ENCODE measurements around the gene RAB11B. TPM values are rescaled to one million over a fixed set of nuclear protein-coding genes. Genes with fewer than 3 reads are reported as not detected.

The RAB11B gene
- total RNA-seq, 1 experiment from 2014 or later = 29.7 TPM

DNA sequence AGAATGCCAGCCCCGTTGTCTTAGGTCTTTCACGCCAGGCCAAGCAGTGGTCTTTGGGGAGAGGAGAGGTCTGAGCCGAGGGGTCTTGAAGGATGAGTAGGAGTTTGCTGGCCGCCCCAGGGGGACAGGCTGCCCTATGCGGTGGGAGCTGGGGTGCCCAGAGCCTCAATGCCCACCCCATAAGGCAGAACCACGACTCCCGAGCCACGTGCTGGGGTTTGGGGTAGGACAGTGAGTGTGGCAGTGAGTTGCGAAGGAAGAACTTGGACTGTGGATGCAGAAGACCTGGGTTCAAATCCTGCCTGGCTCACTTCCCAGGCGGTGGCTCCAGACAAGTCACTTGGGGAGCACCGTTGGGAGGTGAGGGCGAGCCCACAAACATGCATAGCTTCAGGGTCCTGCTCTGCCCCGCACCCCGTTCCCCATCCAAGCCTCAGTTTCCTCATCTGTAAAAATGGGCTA lies 5.5 kb downstream of the RAB11B start:
- Histone ChIP-seq H2AFZ (ENCODE audit: low read length) (no peak overlapping the region), H3K9ac (ENCODE audit: low read length) (no peak overlapping the region), H4K20me1 (ENCODE audit: low read length) (peaks cover 49% of the 10 kb centered on the region), H3K9me3 (ENCODE audit: low read length) (no peaks in the 10 kb centered on the region), H3K36me3 (ENCODE audit: low read depth, low read length) (peaks cover 5% of the 10 kb centered on the region; the same call in 1 of the 2 replicates), H3K4me3 (ENCODE audit: low read length) (no peak overlapping the region), H3K27me3 (ENCODE audit: low read length) (no peaks in the 10 kb centered on the region), H3K79me2 (ENCODE audit: low read length) (peaks cover 70% of the 10 kb centered on the region), H3K4me2 (ENCODE audit: low read length) (no peak overlapping the region), H3K4me1 (ENCODE audit: insufficient read depth, low read length) (peaks cover 14% of the 10 kb centered on the region), H3K9me2 (replicated peaks; ENCODE audit: low read length) (no peaks in the 10 kb centered on the region), H3F3A (ENCODE audit: low read length, unreplicated experiment) (no peaks in the 10 kb centered on the region), H3K27ac (ENCODE audit: low read length) (peak overlapping the region; percentile 23; the same call in 1 of the 2 replicates)
- DNase-seq (no peak), ATAC-seq (no peak)
- ChIA-PET CTCF (no interaction called here), POLR2A (ENCODE audit: unreplicated experiment) (no interaction called here)
- TF ChIP-seq, protein P1, sequence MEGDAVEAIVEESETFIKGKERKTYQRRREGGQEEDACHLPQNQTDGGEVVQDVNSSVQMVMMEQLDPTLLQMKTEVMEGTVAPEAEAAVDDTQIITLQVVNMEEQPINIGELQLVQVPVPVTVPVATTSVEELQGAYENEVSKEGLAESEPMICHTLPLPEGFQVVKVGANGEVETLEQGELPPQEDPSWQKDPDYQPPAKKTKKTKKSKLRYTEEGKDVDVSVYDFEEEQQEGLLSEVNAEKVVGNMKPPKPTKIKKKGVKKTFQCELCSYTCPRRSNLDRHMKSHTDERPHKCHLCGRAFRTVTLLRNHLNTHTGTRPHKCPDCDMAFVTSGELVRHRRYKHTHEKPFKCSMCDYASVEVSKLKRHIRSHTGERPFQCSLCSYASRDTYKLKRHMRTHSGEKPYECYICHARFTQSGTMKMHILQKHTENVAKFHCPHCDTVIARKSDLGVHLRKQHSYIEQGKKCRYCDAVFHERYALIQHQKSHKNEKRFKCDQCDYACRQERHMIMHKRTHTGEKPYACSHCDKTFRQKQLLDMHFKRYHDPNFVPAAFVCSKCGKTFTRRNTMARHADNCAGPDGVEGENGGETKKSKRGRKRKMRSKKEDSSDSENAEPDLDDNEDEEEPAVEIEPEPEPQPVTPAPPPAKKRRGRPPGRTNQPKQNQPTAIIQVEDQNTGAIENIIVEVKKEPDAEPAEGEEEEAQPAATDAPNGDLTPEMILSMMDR (conservative IDR thresholded peaks at IDR 0.05; ENCODE audit: low read depth, low read length) = no peak
- TF ChIP-seq EZH2phosphoT487 (IDR thresholded peaks at IDR 0.05; ENCODE audit: borderline replicate concordance, low read length) = no peak
- TF ChIP-seq EZH2 (IDR thresholded peaks at IDR 0.05; ENCODE audit: low read length, unreplicated experiment) = no peak
- intact Hi-C loops (cut with micrococcal nuclease) = loop anchor here (1.0 kb wide), 1 partner anchor 41 kb away; no protein-coding TSS in a partner anchor
- BruUV-seq (replicated peaks) = no TSS peak

DNA sequence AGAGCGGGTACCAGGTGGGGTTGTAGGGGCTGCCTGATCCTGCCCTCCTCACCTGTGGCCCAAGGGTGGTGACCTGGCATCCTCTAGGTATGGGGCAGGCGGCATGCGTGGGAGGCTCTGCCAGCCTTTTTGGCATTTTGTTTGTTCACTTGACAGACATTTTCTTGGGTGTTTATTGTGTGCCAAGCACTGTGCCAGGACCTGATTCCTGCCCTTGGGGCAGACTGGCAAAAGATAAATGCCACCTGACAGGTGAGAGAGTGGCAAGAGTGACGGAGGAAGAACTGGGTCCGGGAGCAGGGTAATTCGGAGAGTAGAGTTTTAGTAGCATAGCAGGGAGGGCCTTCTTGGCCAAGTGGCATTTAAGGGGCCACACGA lies 6.0 kb downstream of the RAB11B start:
- Histone ChIP-seq H3K36me3 (ENCODE audit: low read depth, low read length) (peaks cover 5% of the 10 kb centered on the region; the same call in 1 of the 2 replicates), H3K27me3 (ENCODE audit: low read length) (no peaks in the 10 kb centered on the region), H3K79me2 (ENCODE audit: low read length) (peaks cover 66% of the 10 kb centered on the region), H2AFZ (ENCODE audit: low read length) (no peak overlapping the region), H3F3A (ENCODE audit: low read length, unreplicated experiment) (no peaks in the 10 kb centered on the region), H3K4me3 (ENCODE audit: low read length) (no peak overlapping the region), H4K20me1 (ENCODE audit: low read length) (peaks cover 46% of the 10 kb centered on the region), H3K9me3 (ENCODE audit: low read length) (no peaks in the 10 kb centered on the region), H3K27ac (ENCODE audit: low read length) (no peak overlapping the region), H3K9ac (ENCODE audit: low read length) (no peak overlapping the region), H3K4me2 (ENCODE audit: low read length) (no peak overlapping the region), H3K9me2 (replicated peaks; ENCODE audit: low read length) (no peaks in the 10 kb centered on the region), H3K4me1 (ENCODE audit: insufficient read depth, low read length) (peaks cover 10% of the 10 kb centered on the region)
- no peak for DNase-seq
- ATAC-seq = no peak
- intact Hi-C loops (cut with micrococcal nuclease) = loop anchor here (1.0 kb wide), 1 partner anchor 42 kb away; no protein-coding TSS in a partner anchor
- ChIA-PET POLR2A (ENCODE audit: unreplicated experiment) (no interaction called here), CTCF (no interaction called here)
- no TSS peak for BruUV-seq (replicated peaks)
- no peak for TF ChIP-seq EZH2 (IDR thresholded peaks at IDR 0.05; ENCODE audit: low read length, unreplicated experiment)
- TF ChIP-seq, protein P1 (conservative IDR thresholded peaks at IDR 0.05; ENCODE audit: low read depth, low read length) = no peak
- no peak for TF ChIP-seq EZH2phosphoT487 (IDR thresholded peaks at IDR 0.05; ENCODE audit: borderline replicate concordance, low read length)

DNA sequence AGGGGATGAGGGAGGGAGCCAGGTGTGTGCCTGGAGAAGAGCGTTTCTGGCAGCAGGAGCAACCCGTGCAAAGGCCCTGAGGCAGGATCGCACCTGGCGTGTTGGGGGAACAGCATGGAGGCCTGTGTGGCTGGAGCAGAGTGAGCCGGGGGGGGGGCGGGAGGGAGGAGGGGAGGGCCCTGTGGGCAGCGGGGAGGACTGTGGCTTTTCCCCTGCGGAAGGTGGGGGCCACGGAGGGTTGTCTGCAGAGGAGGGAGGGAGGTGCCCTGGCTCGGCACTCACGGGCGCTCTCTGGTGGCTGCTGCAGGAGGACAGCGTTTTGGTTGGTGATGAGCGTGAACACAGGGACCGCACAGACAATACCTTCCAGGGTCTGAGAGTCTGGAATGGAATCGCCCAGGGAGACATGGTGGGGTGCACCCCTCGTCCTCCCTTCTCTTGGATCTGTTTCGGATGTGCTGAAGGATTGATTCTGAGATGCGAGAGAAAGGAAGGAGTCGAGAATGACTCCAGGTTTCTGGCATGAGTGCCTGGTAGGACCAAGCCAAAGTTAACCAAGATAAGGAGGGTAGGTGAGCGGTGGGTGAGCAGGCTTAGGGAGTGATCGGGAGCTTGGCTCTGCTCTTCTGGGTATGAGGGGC lies 6.5 kb downstream of the RAB11B start:
- CTCF ChIA-PET = no interaction called here
- Histone ChIP-seq H3K9ac (ENCODE audit: low read length) (no peak overlapping the region), H3K27ac (ENCODE audit: low read length) (no peak overlapping the region), H3K9me3 (ENCODE audit: low read length) (no peaks in the 10 kb centered on the region), H4K20me1 (ENCODE audit: low read length) (peaks cover 41% of the 10 kb centered on the region), H3K36me3 (ENCODE audit: low read depth, low read length) (peaks cover 5% of the 10 kb centered on the region; the same call in 1 of the 2 replicates), H3F3A (ENCODE audit: low read length, unreplicated experiment) (no peaks in the 10 kb centered on the region), H3K27me3 (ENCODE audit: low read length) (no peaks in the 10 kb centered on the region), H3K79me2 (ENCODE audit: low read length) (peaks cover 61% of the 10 kb centered on the region), H3K9me2 (replicated peaks; ENCODE audit: low read length) (no peaks in the 10 kb centered on the region), H2AFZ (ENCODE audit: low read length) (no peak overlapping the region), H3K4me1 (ENCODE audit: insufficient read depth, low read length) (peaks cover 9% of the 10 kb centered on the region), H3K4me3 (ENCODE audit: low read length) (no peak overlapping the region), H3K4me2 (ENCODE audit: low read length) (no peak overlapping the region)
- TF ChIP-seq EZH2phosphoT487 (IDR thresholded peaks at IDR 0.05; ENCODE audit: borderline replicate concordance, low read length) (no peak), EZH2 (IDR thresholded peaks at IDR 0.05; ENCODE audit: low read length, unreplicated experiment) (no peak)
- TF ChIP-seq, protein P1 (conservative IDR thresholded peaks at IDR 0.05; ENCODE audit: low read depth, low read length) = peak; percentile 83
- POLR2A ChIA-PET (ENCODE audit: unreplicated experiment) = no interaction called here
- ATAC-seq (peak; percentile 56), DNase-seq (peak; percentile 72)
- intact Hi-C loops (cut with micrococcal nuclease) = loop anchor here (1.0 kb wide), 1 partner anchor 42 kb away; no protein-coding TSS in a partner anchor
- BruUV-seq (replicated peaks) = no TSS peak

All from PC-3 (cell line).